ENCODE measurements around the gene DUSP18.
"Not testable (repeated sequence)": the region's sequence is repeated elsewhere in the genome, so short reads cannot be mapped to it uniquely, and the experiment has no call there.

Gene DUSP18

GRCh38 chr22:30676565-30676964, 8.9 kb upstream of the DUSP18 start:
- not testable (repeated sequence) for DNase-seq

DNA sequence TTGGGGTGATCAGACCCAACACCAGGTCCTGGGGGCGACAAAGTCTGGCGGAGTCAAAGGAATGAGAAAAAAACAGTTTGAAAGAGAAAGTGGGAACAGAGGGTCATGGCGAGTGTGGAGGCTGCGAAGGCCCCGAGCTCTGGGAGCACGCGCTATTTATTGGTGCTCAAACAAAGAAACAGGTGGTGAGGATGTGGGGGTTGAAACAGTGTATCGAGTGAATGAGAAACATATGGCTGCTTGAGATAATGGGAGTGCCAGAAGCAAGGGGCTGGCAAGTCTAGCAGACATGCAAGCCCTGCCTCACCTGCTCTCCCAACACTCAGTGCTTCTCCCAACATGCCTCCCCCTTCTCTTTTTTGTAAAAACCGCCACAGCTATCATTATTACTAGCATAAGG, 7.8 kb upstream of the DUSP18 start:
- no peak for DNase-seq

DNA sequence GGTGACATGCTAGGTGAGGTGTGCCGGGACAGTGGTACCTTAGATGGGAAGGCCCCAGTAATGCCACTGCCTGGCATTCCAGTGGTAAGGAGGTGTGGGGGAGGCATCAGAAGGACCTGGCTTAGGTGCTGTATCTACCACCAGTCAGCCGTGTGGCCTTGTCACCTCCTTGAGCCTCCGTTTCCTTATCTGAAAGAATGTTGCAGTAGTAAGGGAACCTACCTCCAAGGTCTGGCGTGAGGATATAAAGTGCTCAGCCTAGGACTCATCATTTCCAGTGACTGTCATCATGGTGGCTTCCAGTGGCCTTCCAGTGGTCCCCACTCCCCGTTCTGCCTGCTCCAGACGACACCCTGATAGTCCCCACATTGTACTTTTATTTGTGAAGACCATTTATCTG, 6.8 kb upstream of the DUSP18 start:
- no peak for DNase-seq

GRCh38 chr22:30673136-30673535, 5.5 kb upstream of the DUSP18 start:
- DNase-seq = no peak

DNA sequence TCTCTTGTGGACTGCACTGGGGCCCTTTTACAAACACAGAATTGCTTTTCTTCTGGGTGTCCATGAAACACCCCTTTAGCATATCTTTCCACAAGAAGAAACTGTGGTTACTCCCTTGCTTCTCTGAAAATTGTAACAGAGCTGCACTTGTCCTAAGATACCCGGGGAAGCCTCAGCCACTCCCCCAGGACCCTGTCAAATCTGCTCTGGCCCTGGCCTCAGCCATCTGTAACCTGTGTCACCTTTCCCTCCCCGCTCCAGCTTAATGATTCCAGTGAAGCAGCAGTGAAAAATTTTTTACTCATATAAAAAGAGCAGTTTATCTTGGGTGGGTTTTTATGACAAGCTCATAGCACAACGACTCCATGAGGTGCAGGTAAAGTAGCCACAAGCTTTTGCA, 3.4 kb upstream of the DUSP18 start:
- DNase-seq = no peak

- no peak for DNase-seq
These were observed 673 bp upstream of the DUSP18 start for GRCh38 chr22:30668386-30668710.

DNA sequence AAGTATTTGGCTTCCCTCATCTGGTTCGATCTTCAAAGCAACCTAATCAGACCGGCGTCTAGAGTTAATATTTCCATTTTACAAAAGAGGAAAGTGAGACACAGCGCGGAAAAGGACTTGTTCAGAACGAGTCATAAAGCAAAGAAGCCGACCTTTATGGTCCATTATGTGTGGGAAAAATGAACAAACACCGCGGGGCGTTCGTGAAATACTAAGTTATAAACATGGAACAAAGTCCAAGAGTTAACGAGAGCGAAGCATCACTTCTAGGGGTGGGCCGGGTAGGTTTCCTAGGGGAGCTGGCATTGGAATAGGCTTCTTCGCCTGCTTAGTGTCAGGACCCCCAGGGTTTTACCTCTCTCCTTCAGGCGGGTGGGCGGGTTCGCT, 575 bp downstream of the DUSP18 start:
- no peak for DNase-seq

GRCh38 chr22:30665786-30666185, 1.9 kb downstream of the DUSP18 start:
- no peak for DNase-seq

DNA sequence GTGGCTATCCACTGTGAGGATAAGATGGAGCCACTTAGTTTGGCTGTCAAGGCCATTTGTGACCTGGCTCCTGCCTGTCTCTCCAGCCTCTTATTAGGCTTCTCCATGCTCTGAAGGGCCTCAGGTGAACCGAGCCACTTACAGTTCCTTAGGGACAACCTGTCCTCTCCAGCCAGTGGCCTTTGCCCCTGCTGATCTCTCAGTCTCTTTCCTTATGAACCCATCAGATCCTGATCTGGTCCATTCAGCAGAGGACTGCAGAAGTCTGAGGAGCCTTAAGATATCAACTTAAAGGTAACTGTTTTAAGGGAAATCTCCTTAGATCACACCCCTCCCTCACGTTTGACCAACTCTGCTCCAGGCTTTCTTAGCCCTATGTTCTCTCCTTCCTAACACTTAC, 2.4 kb downstream of the DUSP18 start:
- no peak for DNase-seq

- DNase-seq = no peak
These were observed 2.9 kb downstream of the DUSP18 start for GRCh38 chr22:30664798-30665197.

GRCh38 chr22:30662040-30662439, 5.6 kb downstream of the DUSP18 start:
- no peak for DNase-seq

DNA sequence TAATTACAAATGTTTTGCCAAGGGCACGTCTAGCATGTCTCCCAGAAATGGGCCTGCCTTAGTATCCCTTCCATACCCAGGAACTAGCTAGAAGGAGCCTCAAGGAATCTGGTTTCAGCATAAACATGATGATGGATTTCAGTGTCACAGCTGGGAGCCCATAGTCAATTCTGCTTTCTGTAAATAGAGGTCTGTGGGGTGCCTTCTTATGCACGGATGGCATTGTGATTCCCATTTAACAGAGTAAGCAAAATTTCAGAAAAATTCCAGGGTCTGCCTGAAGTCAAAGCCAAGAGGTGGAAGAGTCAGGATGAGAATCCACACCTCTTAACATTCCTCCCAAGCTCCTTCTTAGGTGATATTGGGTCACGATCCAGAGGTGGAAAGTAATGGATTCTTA, 12.1 kb downstream of the DUSP18 start:
- no peak for DNase-seq

- no peak for DNase-seq
These were observed 13.3 kb downstream of the DUSP18 start for GRCh38 chr22:30654361-30654760.

GRCh38 chr22:30652852-30653251, 14.8 kb downstream of the DUSP18 start:
- DNase-seq = no peak

DNA sequence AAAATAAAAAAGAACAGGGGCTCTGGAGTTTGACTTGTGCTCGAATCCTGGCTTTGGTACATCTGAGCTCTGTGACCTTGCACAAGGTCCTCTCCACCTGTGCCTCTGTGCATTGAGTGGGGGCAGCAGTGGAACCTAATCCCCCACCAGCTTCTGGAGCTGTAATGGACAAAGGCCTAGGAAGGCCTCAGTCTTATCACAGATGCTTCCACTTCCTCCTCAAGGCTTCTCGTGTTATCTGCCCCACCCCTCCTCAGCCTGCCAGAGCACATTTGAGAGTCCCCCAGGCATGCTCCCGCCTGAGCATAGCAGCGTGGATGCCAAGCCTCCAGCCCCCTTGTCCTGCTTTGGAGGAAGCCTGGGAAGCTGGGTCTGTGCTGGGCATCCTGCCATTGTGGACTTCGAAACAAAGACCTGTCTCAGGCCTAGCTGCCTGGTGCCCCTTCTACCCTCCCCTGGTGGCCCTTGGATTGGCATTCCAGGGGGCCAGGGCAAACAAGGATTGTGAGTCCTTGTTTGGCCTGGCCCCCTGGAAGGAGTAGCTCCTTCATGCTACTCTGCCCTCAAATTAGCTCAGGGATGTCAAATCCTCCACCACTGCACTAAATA, 17.1 kb downstream of the DUSP18 start:
- no peak for DNase-seq

- DNase-seq = no peak
These were observed 18.2 kb downstream of the DUSP18 start for GRCh38 chr22:30649430-30650007.

DNA sequence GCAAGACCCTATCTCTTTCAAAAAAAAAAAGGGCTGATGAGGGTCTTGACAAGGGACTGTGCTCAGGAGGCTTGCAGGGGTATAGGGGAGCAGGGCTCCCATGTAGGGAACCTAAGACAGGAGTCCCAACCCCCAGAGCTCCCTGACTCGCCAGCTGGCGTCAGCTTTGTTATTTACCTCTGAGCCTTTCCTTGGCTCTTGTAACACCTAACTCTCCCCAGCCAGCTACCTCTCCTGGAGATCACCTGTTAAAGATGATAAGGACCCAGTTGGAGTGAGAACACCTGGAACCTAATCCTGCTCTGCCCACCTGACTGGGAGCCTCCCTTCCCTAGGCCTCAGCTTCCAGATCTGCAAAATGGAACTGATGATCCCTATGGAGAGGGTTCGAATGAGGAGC, 18.9 kb downstream of the DUSP18 start:
- no peak for DNase-seq

DNA sequence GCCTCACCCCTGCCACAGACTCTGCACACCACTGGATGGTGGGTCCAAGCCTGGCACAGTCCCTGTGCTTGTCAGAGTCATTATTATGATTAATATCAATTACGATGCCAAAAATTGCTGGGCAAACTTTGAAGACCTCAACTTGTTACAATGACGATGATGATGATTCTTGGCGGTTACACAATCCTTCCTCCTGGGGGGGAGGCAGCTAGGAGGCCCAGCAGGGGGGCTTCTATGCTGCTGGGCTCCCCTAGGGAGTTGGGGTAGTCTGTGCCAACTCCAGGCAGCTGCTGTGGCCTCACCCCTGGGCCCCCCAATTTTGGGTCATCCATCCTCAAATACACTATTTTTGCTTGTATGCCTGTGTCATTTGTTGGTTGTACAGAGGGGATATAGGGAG, 20.1 kb downstream of the DUSP18 start:
- DNase-seq = no peak

GRCh38 chr22:30646518-30647160, 21.0 kb downstream of the DUSP18 start:
- DNase-seq = no peak

- DNase-seq = no peak
These were observed 24.4 kb downstream of the DUSP18 start for GRCh38 chr22:30643055-30643875.

DNA sequence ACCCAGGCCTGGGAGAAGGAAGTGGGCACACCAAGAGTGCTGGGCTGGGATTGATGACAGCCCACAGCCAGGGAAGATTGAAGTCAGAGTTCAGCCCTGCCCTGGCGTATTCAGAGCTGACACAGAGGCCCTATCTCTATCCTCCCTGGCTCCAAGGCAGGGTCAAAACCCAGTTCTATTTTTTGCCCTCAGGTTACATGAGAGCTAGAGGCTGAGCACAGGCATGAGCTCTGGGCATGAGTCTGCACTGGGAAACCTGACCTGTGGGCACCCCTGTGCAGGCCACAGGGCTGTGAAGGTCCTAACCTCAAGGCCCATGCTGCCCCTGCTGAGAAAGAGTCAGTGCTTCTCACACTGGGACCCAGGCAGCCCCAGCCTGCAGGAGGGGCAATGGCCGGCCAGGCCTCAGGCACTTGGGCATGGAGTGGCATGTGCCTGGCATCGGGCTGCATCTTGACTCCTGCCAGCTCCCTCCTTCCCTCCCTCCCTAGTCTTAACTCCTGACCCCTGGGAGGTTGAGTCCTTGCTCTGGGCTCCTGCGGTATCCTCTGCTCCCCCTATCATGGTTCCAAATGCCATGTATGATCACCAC, 26.7 kb downstream of the DUSP18 start:
- DNase-seq = no peak

DNA sequence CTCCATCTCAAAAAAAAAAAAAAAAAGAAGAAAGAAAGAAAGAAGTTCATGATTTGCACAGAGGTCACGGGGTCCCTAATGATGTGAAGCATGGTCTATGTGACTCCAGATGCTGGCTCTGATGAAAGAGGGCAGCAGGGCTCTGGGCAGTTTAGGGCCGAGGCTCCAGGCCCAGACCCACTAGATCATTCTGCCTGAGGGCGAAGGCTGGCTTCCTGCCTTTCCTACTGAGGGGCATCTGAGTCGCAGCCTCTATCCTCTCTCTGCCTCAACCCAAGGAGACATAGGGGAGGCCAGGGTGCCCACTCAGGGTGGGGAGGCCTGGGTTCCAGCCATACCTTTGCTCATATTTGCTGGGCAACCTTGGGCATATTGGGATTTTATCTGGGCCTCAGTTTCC, 27.3 kb downstream of the DUSP18 start:
- DNase-seq = no peak

DNA sequence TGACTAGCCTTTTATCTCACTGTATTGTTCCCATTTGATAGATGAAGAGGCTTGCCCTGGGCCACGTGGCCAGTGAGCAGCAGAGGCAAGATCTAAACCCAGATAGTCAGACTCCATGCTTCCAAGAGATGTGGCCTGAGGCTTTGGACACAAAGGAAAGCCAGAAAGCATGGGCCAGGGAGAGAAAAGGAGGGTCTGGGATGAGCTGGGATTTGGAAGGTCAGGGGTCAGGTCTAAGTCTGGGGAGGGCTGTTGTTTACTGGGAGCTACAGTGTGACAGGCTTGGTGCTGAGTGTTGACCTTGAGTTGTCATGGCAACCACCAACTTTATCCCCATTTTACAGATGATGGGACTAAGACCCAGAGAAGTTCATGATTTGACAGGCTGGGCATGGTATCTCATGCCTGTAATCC, 30.0 kb downstream of the DUSP18 start:
- no peak for DNase-seq
